Stimulated activated CD4-positive, alpha-beta T cell treated with anti-CD3 and anti-CD28 coated beads, Interleukin-4, amount 100 ng/mL, for 48 hours (primary cell): ENCODE measurements around the gene ZNF598.
"Not testable (repeated sequence)": the region's sequence is repeated elsewhere in the genome, so short reads cannot be mapped to it uniquely, and the experiment has no call there.

Source experiments
- DNase-seq, 2 donors: peaks; one replicate each; pipeline ENCODE4 v3.0.0-alpha.2; 2020; ENCODE audit warnings: low read depth in 2 of 2

The ZNF598 gene

DNA sequence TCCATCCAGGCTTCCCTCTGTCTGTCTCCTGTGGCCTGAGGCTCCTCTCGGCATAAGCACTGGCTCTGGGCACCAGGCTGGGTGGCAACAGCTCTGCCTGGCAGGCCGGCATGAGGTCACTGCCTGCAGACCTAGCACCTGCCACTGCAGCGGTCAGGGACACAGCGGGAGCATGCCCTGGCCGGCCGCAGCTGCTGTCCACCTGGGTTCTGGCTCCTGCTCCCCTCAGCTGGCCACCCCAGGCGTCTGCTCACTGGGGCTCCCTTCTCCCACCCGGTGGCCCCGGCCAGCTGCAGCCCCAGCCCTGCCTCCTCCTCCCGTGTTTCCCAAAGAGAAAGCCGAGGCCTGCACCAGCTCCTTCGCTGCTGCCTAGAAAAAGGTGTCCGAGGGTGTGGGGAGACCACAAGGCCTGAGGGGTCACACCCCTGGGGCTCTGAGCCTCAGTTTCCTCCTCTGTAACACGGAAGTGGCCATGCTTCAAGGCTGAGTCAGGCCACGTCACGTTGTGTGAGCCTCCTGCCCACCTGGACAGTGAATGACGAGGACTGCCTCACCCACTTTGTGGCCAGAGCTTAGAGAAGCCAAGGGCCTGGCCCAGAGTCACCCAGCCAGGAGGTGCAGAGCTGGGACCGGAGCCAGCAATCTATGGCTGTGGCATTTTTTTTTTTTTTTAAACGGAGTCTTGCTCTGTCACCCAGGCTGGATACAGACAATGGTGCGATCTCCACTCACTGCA, 31.3 kb upstream of the ZNF598 start:
- DNase-seq, result no peak

DNA sequence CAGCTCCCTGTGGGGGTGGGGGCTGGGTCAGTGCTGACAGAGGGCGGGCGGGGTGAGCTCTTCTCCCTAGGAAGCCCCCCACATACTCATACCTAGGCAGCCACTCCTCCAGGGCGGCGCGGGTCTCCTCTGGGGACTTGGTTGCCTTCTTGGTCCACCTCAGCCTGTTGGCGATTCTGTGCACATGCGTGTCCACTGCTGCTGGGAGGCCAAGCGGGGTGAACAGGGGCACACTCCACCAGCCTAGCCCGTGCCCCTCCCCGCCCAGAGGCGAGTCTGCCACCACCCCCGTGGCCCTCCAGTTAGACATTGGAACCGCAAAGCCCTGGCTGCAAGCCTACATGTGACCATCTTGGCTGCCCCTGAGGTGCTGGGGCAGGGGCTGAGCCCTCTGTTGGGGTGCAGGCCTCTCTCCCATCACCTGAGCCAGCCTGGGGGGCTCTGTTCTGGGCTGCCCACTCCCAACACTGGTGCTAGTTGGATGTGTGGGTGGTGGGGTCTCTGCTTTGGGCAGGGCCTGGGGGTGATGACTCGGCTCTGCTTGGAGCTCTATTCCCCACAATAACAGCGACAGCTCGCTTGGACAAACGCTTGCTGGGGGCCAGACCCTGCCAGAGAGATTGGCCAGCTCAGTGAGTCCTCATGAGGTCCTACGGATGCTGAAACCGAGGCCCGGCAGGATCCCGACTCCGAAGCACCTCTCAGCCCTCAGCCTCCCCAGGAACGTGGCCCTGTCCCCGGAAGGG, 30.6 kb upstream of the ZNF598 start:
- no peak for DNase-seq

DNA sequence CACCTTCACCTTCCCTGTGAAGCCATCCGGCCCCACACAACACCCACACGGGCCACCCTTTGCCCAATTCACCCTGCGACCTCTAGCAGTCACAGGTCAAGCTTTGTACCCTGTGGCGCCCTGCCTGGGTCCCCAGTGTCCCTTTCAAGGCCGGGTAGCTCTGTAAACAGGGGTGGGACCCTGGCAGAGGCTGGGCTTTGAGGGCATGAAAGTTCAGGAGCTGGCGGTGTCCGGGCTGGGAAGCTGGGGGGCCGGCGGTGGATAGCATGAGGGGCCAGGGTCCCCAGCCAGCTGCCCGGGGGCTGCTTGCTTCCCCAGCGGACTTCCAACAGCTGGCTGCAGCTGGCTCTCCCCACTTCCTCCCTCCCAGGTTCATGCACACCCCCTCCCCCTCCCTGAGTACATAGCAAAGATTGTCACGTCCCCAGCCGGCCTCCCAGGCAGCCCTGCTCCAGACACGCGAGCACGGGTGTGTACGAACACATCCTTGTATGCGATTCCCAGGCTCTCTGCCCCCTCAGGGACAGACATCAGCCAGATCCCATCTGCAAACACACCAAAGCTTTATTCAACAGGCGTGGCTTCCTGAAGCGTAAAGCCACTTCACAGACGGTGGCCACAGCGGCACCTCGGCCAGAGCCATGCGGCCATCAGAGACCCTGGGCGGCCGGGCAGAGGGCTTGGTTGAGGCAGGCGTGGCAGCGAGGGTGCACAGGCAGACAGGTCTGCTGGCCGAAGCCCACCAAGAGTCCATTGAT, 29.8 kb upstream of the ZNF598 start:
- no peak for DNase-seq

DNA sequence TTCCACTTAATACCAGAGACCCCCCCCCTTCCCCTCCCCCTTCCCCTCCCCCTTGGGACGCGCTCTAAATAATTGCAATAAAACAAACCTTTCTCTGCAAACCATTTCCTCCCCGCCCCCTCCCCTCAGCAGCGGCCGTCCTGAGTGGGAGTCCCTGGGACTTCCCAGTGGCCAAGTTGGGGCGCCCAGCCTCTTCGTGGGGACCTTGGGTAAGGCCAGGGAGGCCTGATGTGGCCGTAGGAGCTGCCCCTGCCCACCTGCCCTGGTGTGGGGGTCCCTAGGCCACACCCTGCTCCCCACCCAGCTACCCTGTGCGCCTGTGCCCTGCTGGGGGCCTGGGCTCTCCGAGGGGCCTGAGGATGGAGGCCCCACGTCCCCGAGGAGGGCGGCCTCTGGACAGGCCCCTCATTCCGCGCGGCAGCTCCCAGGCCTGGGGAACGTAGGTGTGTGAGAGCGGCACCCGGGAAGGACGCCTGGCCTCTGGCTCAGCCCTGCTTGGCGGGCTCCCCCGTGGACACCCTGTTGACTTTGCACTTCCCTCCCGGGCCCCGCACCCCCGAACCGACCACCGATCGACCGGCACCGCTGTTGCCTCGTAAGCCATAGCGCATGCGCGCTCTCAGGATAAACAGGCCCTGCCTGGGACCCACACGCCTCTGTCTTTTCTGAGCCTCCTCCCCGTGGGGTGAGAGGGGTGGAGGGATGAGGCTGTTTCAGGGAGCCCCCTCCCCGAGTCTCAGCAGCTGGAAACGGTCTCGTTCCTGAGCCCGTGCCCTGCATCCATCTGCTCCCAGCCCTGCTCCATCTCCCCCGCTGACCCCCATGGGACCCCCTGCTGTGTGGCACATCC, 29.0 kb upstream of the ZNF598 start:
- no peak for DNase-seq

GRCh38 chr16:2037647-2038381, 28.2 kb upstream of the ZNF598 start:
- no peak for DNase-seq

- DNase-seq, result no peak
These were observed 27.5 kb upstream of the ZNF598 start for GRCh38 chr16:2037115-2037514.

GRCh38 chr16:2036200-2036966, 26.8 kb upstream of the ZNF598 start:
- no peak for DNase-seq

- no peak for DNase-seq
These were observed 26.0 kb upstream of the ZNF598 start for GRCh38 chr16:2035431-2036199.

DNA sequence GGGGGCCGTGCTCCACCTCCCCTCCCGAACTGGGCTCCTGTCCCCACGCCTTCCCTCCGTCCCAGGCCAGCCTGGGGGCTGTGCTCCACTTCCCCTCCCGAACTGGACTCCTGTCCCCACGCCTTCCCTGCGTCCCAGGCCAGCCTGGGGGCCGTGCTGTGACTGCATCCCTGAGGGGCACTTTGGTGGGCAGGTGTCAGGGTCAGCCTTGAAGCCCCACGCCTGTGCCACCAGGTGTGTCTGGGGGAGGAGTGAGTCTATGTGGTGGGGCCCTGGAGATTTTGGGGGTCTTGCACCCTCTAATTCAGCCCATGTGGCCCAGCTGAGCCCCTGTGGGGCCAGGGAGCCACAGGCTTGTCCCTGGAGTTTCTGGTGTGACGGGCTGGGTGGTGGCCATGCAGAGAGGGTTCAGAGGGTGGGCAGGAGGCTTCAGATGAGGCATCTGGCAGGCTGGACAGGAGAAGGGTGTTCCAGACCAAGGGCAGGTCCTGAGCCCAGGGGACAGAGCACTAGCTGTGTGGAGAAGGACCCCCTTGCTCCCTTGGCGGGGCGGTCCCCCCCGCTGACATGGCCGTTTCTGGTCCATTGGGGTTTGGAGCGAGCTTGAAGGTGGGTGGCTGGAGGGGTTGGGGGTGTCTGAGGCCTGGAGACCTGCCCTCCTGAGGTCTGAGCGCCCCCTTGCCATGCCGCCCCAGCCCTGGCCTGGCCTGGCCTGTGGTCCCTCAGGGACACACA, 25.2 kb upstream of the ZNF598 start:
- no peak for DNase-seq

GRCh38 chr16:2033909-2034695, 24.5 kb upstream of the ZNF598 start:
- not testable (repeated sequence) for DNase-seq

- no peak for DNase-seq
These were observed 23.7 kb upstream of the ZNF598 start for GRCh38 chr16:2033057-2033908.

- no peak for DNase-seq
These were observed 22.9 kb upstream of the ZNF598 start for GRCh38 chr16:2032285-2033056.

- no peak for DNase-seq
These were observed 21.5 kb upstream of the ZNF598 start for GRCh38 chr16:2031081-2031577.

DNA sequence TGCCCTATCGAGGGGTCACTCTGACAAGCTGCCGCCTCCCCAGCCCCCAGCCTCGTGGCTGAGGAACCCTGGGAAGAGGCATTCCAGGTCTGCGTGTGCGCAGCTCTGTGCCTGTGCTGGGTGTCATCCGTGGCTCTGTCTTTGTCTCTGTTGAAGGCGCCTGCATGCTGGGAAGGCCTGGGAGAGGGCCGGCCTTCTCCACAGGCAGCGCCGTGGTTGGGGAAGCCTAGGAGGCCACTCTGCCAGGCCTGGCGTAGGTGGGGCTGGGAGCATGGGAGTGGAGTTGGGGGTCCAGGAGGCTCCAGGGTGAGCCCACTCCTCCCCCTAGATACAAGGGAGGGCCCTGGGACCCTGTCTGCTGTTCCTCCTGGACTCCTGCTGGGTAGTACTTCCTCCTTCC, 20.4 kb upstream of the ZNF598 start:
- DNase-seq, result no peak

DNA sequence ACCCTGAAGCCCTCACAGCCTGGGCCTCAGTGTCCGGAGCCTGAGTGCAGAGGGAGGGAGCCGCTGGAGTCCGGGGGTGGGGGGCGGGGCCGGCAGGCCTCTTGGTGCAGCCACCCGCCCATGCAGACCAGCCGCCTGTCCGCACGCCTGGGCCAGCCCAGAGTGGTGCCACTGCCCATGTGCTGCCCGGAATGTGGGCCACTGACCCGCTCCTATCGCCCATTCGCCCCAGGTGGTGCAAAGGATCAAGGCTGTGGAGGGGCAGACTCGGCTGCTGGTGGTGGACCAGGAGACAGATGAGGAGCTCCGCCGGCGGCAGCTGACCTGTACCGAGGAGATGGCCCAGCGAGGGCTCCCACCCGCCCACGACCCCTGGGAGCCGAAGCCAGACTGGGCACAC, 19.7 kb upstream of the ZNF598 start:
- no peak for DNase-seq

GRCh38 chr16:2028620-2029220, 19.1 kb upstream of the ZNF598 start:
- DNase-seq, result no peak
